T-helper 17 cell (primary cell): ENCODE measurements around the gene S100P. TPM values are rescaled to one million over a fixed set of nuclear protein-coding genes. Genes with fewer than 3 reads are reported as not detected.
"Not testable (repeated sequence)": the region's sequence is repeated elsewhere in the genome, so short reads cannot be mapped to it uniquely, and the experiment has no call there.

Experiments
- ATAC-seq: fragments of 150-1000 bp; cut with Tn5 transposase; 2 replicates; pipeline ENCODE4 v1.10.0; 2021; ENCODE audit warnings: mild to moderate bottlenecking, moderate library complexity
- DNase-seq, 3 donors: peaks; one replicate each; pipeline versions ENCODE4 v3.0.0 to v3.0.0-alpha.2; 2020 to 2021
- H3K9me3 ChIP-seq: one replicate; pipeline ENCODE4 v1.7.0; 2013; ENCODE audit warnings: low read length, mild to moderate bottlenecking; ENCODE audit not compliant: control insufficient read depth, poor library complexity, severe bottlenecking
- H3K27ac Mint-ChIP-seq: one replicate; pipeline ENCODE4 v1.8.0; 2022; ENCODE audit warnings: mild to moderate bottlenecking, moderate library complexity, mixed read lengths
- H3K27me3 Mint-ChIP-seq: one replicate; pipeline ENCODE4 v1.8.0; 2022; ENCODE audit warnings: mixed read lengths
- H3K36me3 Mint-ChIP-seq: one replicate; pipeline ENCODE4 v1.8.0; 2022; ENCODE audit warnings: low read depth, mixed read lengths
- H3K4me1 Mint-ChIP-seq: one replicate; pipeline ENCODE4 v1.8.0; 2022; ENCODE audit warnings: mild to moderate bottlenecking, mixed read lengths
- H3K4me3 Mint-ChIP-seq: one replicate; pipeline ENCODE4 v1.8.0; 2022; ENCODE audit warnings: mild to moderate bottlenecking, moderate library complexity, mixed read lengths
- total RNA-seq, 4 donors: library from RNA in 2 of 4; stranded (reverse) in 2 of 4; gene quantifications; one replicate each; pipeline ENCODE4 v1.2.3 and lab custom pipeline; 2022 to 2026

S100P gene
- total RNA-seq, 2 donors from 2014 or later: 2.1 to 3.8 TPM

GRCh38 chr4:6660430-6660829 is 33.2 kb upstream of the S100P start:
- no peaks in the 10 kb centered on the region for H3K9me3 ChIP-seq
- no peak for ATAC-seq
- no peaks in the 10 kb centered on the region for H3K4me1 Mint-ChIP-seq
- H3K27me3 Mint-ChIP-seq: no peaks in the 10 kb centered on the region
- H3K36me3 Mint-ChIP-seq: peaks cover 2% of the 10 kb centered on the region
- H3K27ac Mint-ChIP-seq: no peak overlapping the region
- no peak overlapping the region for H3K4me3 Mint-ChIP-seq
- DNase-seq: no peak

GRCh38 chr4:6662591-6662990 is 31.1 kb upstream of the S100P start:
- H3K36me3 Mint-ChIP-seq: no peaks in the 10 kb centered on the region
- ATAC-seq: no peak
- no peaks in the 10 kb centered on the region for H3K4me1 Mint-ChIP-seq

GRCh38 chr4:6663596-6664393 is 29.9 kb upstream of the S100P start:
- H3K36me3 Mint-ChIP-seq: no peaks in the 10 kb centered on the region
- peak; percentile 38 for ATAC-seq
- H3K4me1 Mint-ChIP-seq: no peaks in the 10 kb centered on the region

More at GRCh38 chr4:6662591-6662990, 31.1 kb upstream of the S100P start:
- DNase-seq: no peak
- H3K9me3 ChIP-seq: no peaks in the 10 kb centered on the region
- H3K27me3 Mint-ChIP-seq: no peaks in the 10 kb centered on the region
- H3K27ac Mint-ChIP-seq: peak overlapping the region; percentile 29
- peak overlapping the region; percentile 31 for H3K4me3 Mint-ChIP-seq

GRCh38 chr4:6665320-6665654 is 28.4 kb upstream of the S100P start:
- no peaks in the 10 kb centered on the region for H3K9me3 ChIP-seq
- Mint-ChIP-seq H3K36me3 (no peaks in the 10 kb centered on the region), H3K27ac (no peak overlapping the region), H3K27me3 (no peaks in the 10 kb centered on the region), H3K4me1 (no peaks in the 10 kb centered on the region), H3K4me3 (no peak overlapping the region)
- ATAC-seq: no peak
- no peak for DNase-seq

More at GRCh38 chr4:6663596-6664393, 29.9 kb upstream of the S100P start:
- Mint-ChIP-seq H3K27me3 (no peaks in the 10 kb centered on the region), H3K27ac (no peak overlapping the region), H3K4me3 (no peak overlapping the region)
- no peak for DNase-seq
- no peaks in the 10 kb centered on the region for H3K9me3 ChIP-seq

- ATAC-seq (no peak), DNase-seq (no peak)
- H3K9me3 ChIP-seq: no peaks in the 10 kb centered on the region
- Mint-ChIP-seq H3K27me3 (no peaks in the 10 kb centered on the region), H3K4me3 (no peak overlapping the region), H3K27ac (no peak overlapping the region), H3K36me3 (no peaks in the 10 kb centered on the region), H3K4me1 (peaks cover 4% of the 10 kb centered on the region)
Observed at GRCh38 chr4:6668391-6668790, 25.3 kb upstream of the S100P start.

GRCh38 chr4:6671648-6672047 is 22.0 kb upstream of the S100P start:
- DNase-seq: no peak
- no peaks in the 10 kb centered on the region for H3K9me3 ChIP-seq
- H3K4me3 Mint-ChIP-seq: peak overlapping the region; percentile 53
- no peaks in the 10 kb centered on the region for H3K27me3 Mint-ChIP-seq
- H3K4me1 Mint-ChIP-seq: peaks cover 31% of the 10 kb centered on the region
- no peak overlapping the region for H3K27ac Mint-ChIP-seq
- H3K36me3 Mint-ChIP-seq: peaks cover 6% of the 10 kb centered on the region
- no peak for ATAC-seq

- no peaks in the 10 kb centered on the region for H3K9me3 ChIP-seq
- ATAC-seq: no peak
- DNase-seq: no peak
- no peak overlapping the region for H3K27ac Mint-ChIP-seq
- H3K4me3 Mint-ChIP-seq: no peak overlapping the region
- no peaks in the 10 kb centered on the region for H3K27me3 Mint-ChIP-seq
- peaks cover 36% of the 10 kb centered on the region for H3K4me1 Mint-ChIP-seq
- peaks cover 7% of the 10 kb centered on the region for H3K36me3 Mint-ChIP-seq
Observed at GRCh38 chr4:6672131-6672530, 21.5 kb upstream of the S100P start.

GRCh38 chr4:6672541-6673190 is 21.0 kb upstream of the S100P start:
- not testable (repeated sequence) for DNase-seq, H3K36me3 Mint-ChIP-seq, H3K4me3 Mint-ChIP-seq, H3K27me3 Mint-ChIP-seq, ATAC-seq, H3K9me3 ChIP-seq
- peak overlapping the region; percentile 89 for H3K27ac Mint-ChIP-seq
- H3K4me1 Mint-ChIP-seq: peaks cover 41% of the 10 kb centered on the region

GRCh38 chr4:6673191-6673659 is 20.5 kb upstream of the S100P start:
- not testable (repeated sequence) for DNase-seq, H3K27me3 Mint-ChIP-seq, H3K9me3 ChIP-seq, H3K36me3 Mint-ChIP-seq
- peaks cover 42% of the 10 kb centered on the region for H3K4me1 Mint-ChIP-seq
- peak overlapping the region; percentile 95 for H3K4me3 Mint-ChIP-seq
- ATAC-seq: peak; percentile 11
- H3K27ac Mint-ChIP-seq: peak overlapping the region; percentile 89

- Mint-ChIP-seq H3K36me3 (peaks cover 9% of the 10 kb centered on the region), H3K27me3 (no peaks in the 10 kb centered on the region), H3K27ac (peak overlapping the region; percentile 89), H3K4me3 (peak overlapping the region; percentile 95), H3K4me1 (peaks cover 42% of the 10 kb centered on the region)
- H3K9me3 ChIP-seq: no peaks in the 10 kb centered on the region
- peak; percentile 92 to 93 (median 92) for DNase-seq
- peak; percentile 87 for ATAC-seq
Observed at GRCh38 chr4:6673660-6674499, 19.8 kb upstream of the S100P start.

GRCh38 chr4:6674500-6675149 is 19.1 kb upstream of the S100P start:
- DNase-seq: peak in 2 of 3 donors; percentile 47 to 51
- peaks cover 42% of the 10 kb centered on the region for H3K4me1 Mint-ChIP-seq
- no peaks in the 10 kb centered on the region for H3K9me3 ChIP-seq
- no peaks in the 10 kb centered on the region for H3K27me3 Mint-ChIP-seq
- H3K36me3 Mint-ChIP-seq: peaks cover 9% of the 10 kb centered on the region
- peak overlapping the region; percentile 89 for H3K27ac Mint-ChIP-seq
- peak; percentile 57 for ATAC-seq
- peak overlapping the region; percentile 95 for H3K4me3 Mint-ChIP-seq

GRCh38 chr4:6676722-6677558 is 16.7 kb upstream of the S100P start:
- Mint-ChIP-seq H3K4me1 (peaks cover 40% of the 10 kb centered on the region), H3K4me3 (peak overlapping the region; percentile 95)
- ATAC-seq: no peak

More at GRCh38 chr4:6676722-6677558, 16.7 kb upstream of the S100P start:
- peaks cover 9% of the 10 kb centered on the region for H3K36me3 Mint-ChIP-seq
- no peak for DNase-seq
- H3K9me3 ChIP-seq: no peaks in the 10 kb centered on the region
- H3K27ac Mint-ChIP-seq: peak overlapping the region; percentile 89
- no peaks in the 10 kb centered on the region for H3K27me3 Mint-ChIP-seq
